Measurements from ENCODE around the gene TMEM225B.
"Not testable (repeated sequence)": the region's sequence is repeated elsewhere in the genome, so short reads cannot be mapped to it uniquely, and the experiment has no call there.

Gene TMEM225B

DNA sequence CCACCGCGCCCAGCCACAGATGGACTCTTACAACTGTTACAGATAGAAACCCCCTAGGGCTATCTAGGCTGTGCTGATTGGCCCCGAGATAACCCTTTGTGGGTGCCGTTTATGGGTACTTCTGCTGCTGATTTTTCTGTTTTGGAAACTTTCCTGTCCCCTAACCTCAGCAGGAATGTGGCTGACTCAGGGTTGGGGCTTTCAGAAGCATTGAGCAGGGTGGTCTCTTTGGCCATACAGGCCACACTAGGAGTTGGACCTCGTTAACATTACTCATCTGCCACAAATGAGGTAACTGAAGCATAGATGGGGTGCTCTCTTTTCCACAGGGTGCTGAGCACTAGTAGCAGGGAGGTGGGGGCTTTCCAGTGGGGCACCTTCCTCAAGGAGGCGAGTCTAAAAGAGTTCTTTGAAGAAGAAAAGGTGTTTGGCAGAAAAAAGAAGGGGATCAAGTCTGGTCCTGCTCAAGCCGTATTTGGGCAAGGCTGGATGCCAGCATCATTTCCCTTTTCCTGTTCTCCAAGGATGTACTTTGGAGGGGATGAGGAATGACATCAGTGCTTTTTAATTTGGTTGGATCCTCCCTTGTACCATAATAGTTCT is 25.1 kb downstream of the TMEM225B start:
- DNase-seq (ENCODE audit: low read depth in 2 of 2): no peak

DNA sequence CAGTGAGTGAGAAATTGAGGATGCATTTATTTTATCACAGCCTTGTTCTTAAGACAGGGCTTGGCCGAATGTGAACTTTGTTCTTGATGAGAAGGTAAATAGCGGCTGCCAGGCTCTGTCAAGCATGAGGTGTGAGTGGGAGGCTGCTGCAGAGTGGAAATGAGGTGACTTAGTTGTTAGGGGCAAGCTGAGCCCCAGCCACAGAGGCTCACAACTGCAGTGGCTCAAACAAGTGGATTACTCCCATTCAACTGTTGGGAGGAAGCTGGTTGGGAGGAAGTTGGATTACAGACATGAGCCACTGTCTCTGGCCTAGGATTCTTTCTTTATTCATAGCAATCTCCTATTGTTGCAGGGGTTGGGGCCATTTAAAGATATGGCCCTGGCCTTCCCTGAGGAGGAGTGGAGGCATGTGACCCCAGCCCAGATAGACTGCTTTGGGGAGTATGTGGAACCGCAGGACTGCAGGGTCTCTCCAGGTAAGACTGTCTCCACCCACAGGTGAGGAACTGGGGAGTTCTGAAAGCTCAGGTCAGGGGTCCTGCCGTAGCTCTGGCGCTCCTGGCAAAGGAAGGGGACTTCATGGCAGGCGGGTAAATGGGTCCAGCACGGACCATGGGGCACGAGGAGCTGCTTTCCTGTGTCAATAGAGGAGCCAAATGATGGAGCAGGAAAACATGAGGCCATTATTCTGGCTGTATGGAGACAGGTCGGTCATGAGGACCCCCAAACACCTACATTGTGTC is 25.8 kb downstream of the TMEM225B start:
- DNase-seq (ENCODE audit: low read depth in 2 of 2): peak in 1 of 2 donors; percentile 10

DNA sequence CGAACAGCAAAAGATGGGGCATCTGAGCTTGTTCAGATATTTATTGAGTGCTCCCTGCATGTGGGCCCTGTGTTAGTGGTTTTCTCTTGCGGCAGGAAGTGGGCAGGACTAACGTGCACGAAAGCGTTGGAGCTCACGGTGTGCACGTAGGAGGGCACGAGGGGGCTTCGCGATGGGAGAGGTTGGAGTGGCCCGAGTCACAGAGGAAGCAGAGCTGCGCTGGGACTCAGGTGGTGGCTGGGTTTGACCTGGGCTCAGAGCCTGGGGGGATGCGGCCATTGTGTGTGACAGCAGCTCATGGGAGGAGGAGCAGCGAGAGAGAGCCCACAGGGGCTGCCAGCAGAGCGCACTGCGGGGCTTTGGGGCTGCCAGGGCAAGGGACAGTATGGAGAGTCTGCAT is 26.4 kb downstream of the TMEM225B start:
- peak; percentile 44 to 59 for DNase-seq (ENCODE audit: low read depth in 2 of 2)

DNA sequence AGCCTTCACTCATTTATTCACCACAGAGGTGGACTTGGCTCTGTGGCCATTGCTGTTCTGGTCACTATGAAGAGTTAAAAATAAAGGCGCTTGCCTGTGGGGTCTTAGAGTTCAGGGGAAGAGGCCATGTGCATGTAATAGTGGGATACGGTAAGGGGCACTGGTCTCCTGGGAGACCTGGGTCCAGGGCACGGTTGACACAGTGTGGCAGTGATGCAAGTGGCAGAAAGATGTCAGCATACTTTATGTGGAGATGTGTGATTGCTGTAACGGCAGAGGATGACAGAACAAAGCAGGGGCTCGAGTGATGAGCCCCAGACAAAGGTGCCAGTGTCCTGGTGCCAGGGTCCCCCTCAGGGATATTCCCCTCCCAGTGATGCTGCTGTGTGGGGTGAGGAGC is 27.3 kb downstream of the TMEM225B start:
- DNase-seq (ENCODE audit: low read depth in 2 of 2): no peak

DNA sequence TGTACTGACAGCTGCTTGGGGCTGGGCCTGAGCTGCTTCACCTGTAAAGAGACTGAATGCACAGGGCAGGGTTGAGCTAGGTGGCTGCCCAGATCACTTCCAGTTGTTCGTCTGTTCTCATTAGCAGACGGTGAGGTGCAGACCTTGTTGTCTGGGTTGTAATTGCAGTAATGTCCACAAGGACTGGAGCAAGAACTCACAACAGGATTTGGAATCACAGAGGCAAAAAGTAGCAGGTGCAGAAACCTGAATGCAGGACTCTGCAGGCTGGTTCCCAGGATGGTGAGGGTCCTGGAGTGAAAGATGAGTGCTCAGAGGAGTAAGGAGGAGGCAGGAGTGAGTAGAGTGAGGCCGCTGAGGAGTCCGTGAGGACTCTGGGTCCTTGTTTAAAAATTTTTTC is 27.9 kb downstream of the TMEM225B start:
- no peak for DNase-seq (ENCODE audit: low read depth in 2 of 2)

DNA sequence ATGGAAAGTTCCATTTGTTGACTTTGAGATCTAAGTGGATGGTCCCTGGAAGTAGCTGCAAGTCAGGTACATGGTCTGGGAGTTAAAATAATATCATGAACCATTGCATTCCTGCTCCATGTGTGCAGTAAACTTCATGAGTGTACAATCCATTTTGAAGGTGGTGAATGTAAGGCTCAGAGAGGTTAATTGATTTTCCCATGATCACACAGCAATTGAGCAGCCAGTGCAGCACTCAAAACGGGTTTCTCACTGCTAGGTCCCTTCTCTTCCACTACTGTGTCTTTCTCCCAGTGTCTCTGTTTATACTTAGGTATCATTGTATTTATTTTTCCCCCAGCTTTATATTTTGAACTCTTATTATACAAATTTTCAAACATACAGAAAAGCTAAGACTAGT is 28.6 kb downstream of the TMEM225B start:
- DNase-seq (ENCODE audit: low read depth in 2 of 2): no peak

DNA sequence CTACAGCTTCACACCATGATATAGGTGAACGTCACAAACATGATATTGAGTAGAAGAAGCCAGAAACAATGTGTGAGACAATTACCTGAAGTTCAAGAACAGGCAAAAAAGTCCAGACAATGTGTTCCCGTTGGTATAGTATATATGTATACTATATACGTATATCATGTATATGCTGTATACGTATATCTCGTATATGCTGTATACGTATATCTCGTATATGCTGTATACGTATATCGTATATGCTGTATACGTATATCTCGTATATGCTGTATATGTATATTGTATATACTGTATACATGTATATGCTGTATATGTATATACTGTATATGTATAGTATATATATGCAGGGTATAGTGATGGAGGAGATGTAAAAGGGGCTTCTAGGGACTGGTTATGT is 29.4 kb downstream of the TMEM225B start:
- DNase-seq (ENCODE audit: low read depth in 2 of 2): no peak

DNA sequence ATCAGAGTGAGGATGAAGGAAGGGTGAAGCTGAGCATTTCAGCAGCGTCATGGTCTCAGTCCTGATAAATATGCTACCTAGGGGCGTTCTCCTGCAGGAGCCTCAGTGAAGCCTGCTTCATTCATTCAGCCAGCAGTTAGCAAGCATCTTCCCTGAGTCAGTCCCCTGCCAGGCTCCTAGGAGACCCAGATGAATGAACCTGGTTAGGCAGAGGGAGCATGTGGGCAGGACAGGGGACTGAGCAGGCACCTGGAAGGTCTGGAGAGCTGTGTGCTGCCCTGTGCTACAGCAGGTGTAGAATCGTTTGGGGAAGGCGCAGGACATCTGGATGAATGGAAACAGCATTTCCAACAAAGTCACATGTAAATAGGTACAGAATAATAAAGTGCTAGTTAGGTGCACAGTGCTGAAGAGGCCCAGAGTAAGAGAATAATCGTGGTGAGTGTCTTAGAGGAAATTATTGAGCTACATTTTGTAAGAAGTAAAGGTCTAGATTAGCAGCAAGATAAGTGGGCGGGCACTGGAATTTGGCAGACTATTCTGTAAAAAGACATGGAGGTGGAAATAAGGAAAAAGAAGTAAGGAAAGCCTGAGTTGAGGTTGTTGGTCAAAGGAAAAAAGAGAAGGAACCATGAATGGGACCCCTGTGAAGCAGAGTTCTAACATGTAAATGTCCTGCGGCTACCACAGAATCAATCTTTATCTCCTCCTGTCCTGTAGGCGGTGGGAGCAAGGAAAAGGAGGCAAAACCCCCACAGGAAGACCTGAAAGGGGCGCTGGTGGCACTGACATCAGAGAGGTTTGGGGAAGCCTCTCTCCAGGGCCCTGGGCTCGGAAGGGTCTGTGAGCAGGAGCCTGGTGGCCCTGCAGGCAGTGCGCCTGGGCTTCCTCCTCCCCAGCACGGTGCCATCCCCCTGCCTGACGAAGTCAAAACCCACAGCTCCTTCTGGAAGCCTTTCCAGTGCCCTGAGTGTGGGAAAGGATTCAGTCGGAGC is 30.7 kb downstream of the TMEM225B start:
- no peak for DNase-seq (ENCODE audit: low read depth in 2 of 2)

DNA sequence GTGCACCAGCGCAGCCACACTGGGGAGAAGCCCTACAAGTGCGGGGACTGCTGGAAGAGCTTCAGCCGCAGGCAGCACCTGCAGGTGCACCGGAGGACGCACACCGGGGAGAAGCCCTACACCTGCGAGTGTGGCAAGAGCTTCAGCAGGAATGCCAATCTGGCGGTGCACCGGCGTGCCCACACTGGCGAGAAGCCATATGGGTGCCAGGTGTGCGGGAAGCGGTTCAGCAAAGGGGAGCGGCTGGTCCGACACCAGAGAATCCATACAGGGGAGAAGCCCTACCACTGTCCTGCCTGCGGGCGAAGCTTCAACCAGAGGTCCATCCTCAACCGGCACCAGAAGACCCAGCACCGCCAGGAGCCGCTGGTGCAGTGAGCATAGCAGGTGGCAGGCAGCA is 31.6 kb downstream of the TMEM225B start:
- DNase-seq (ENCODE audit: low read depth in 2 of 2): no peak

DNA sequence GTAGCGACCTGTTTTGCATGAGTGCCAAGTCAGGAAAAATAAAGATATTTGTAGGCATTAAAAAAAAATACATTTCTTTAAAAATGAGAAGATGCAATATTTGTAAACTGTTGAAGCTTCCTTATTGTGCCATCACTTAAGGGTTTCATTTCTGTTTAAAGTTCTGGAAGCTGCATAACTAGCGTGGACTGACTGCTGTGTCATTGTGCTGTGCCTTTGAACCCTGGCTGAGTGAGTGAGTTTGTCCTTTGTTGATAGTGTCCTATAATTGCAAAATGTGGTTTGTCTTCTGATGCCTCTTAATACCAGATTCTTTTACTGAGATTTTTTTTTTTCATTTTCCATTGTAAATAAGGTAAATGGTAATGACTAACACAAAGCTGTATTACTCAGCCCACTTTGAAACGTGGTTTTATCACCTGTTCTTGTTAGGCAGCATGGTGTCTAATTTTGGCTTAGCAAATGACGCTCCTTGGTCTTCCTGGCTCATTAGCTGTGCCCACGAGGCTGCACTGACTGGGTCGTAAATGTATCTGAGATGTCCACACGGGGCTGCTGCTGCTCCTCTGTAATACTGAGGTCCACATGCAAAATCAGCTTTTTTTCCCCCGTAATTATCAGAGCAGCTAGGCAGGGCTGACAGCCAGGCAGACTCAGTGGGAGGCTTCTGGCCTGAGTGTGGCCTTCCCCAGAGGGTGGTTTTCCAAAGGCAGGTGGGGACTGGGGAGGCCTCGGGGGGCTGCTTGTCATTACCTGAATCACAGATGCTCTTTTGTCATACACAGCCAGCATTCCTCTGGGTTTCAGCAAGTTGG is 33.4 kb downstream of the TMEM225B start:
- no peak for DNase-seq (ENCODE audit: low read depth in 2 of 2)

DNA sequence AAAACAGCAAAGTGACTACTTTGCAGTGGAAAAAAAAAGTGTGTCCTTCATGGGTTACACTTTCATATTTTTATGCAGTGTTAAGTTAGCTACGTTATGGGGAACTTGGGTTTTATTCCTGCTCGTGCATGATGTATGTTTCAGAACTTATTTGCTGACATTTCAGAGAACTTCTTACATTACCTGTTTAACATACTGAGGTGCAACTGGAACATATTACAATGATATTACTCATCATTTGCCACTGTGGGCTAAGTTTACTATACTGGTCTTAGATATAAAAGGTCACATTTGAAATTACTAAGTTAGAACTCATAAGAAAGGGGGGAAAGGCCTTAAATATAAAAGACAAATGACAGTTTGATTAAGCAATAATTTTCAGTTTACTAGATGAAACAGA is 39.3 kb downstream of the TMEM225B start:
- DNase-seq (ENCODE audit: low read depth in 2 of 2): not testable (repeated sequence)

DNA sequence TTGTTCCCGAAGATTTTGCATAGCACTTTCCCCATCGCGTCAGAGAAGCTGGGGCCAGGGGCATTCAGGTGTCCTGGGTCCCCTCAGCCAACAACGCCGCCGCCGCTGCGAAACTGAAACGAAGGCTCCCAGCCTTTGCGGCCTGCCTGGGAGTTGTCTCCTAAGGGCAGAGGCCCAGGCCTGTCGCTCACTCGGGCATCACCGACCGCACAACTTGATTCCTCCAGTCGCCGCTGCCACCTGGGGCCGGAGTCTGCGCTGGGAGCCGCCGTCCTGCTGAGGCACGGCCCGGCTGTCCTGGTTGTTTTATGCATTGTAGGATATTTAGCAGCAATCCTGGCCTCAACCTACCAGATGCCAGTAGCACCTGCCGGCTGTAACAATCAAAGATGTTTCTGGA is 40.7 kb downstream of the TMEM225B start:
- DNase-seq (ENCODE audit: low read depth in 2 of 2): no peak

DNA sequence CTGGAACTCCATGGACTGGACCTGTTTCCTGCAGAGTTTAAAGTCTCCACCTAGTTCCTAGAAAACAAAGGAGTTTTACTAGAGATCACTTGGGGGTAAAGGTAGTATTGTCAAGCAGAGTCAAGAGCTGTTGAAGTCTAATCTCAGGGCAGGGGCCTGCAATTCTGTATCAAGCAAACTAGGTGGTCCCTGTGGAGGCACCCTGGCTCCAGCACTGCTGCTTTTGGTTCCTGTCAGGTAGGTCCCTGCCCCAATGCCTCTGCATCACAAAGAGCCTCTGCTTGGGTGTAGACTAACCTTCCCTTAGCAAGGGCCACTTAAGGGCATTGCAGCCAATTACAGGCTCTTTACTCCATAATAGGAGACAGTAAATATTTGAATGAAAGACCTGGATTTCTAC is 41.2 kb downstream of the TMEM225B start:
- DNase-seq (ENCODE audit: low read depth in 2 of 2): no peak

DNA sequence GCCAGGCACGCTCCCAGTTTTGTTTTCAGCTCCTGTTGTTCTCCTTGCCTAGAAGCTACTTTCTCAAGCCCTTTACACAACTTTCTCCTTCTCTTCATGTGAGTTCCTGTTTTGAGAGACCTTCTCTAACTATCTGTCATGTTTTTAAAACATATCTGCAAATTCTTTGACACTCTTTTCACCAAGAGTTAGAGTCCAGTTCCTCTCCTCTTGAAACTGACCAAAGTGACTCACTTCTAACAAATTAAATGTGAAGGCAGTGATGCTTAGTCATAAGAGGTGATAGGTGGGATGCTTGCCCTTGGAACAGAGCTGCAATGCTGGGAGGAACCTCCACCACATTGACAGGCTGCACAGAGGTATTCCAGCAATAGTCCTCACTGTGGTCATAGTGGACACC is 44.0 kb downstream of the TMEM225B start:
- DNase-seq (ENCODE audit: low read depth in 2 of 2): no peak

DNA sequence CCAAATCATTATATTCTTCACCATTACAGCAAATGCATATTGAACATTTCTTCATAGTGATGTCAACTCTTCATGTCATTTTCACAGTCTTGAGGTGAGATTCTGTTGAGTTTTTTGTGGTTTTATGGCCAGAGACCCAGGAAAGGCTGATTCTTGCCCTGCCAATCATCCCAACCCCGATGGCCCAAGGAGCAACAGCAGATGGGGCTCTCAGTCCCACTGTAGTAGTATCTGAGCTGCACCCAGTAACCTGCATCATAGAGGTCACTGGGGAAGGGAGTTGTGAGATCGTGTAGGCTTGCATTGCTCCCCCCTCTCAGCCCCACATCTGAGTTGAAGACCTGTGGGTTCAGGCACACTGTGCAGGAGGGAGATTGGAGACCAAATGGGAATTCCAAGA is 45.4 kb downstream of the TMEM225B start:
- no peak for DNase-seq (ENCODE audit: low read depth in 2 of 2)

DNA sequence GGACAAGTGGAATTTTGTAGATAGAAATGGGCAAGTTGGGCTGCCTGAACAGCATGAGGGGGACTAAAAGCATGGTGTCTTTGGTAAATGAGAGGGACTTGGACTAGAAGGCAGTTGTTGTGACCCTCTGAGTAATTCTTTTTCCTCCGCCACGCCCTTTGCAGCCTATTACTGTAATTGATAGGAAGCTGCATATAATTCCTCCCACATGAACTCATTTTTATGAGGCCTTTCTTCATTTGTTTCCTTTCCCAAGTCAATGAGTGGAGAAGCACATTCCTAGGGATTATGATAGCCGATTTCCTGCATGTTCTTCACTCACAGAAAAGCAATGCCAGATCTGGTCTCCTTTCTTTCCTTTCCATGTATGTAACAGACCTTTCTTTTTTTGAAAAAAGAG is 46.4 kb downstream of the TMEM225B start:
- no peak for DNase-seq (ENCODE audit: low read depth in 2 of 2)

DNA sequence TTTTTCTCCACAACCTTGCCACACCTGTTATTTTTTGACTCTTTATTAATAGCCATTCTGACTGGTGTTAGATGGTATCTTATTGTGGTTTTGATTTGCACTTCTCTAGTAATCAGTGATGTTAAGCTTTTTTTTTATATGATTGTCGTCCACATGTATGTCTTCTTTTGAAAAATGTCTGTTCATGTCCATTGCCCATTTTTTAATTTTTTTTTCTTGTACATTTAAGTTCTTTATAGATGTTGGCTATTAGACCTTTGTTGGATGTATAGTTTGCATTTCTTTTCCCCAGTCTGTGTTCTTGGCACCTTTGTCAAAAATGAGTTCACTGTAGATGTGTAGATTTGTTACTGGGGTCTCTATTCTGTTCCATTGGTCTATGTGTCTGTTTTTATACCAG is 47.5 kb downstream of the TMEM225B start:
- no peak for DNase-seq (ENCODE audit: low read depth in 2 of 2)

DNA sequence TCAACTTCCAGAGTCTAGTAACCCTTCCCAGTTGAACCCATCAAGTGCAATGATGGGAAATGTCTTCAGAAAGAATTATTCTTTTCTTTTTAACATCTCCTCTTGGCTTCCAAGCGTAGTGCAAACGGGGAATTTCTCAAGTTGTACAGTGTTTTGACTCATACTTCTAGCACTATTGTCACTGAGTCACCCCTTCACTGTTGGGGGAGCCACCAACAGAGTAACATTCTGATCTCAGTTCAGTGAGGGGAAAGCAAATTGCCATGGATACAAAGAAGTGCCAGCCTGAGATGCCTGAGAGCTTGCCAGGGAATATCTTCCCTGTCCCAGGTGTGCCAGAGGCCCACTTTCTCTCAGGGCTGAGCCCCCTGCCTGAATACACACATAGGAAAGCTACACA is 50.8 kb downstream of the TMEM225B start:
- DNase-seq (ENCODE audit: low read depth in 2 of 2): no peak

DNA sequence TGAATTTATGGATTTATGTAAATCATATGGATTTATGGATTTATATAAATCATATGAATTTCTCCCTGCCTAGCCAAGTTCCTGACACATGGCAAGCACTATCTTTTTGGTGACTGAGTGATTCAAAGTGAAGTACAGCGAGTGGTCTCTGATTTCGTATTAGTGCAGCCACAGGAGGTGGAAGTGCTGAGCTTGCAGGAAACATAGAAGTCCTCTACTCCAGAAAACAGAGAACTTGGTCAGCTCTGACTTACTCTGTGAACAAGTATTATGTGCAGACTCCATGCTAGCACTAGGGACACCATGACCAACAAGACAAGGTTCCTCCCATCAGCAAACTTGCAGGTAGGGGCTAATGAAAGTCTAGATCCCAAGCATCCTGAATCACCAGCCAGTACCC is 53.2 kb downstream of the TMEM225B start:
- no peak for DNase-seq (ENCODE audit: low read depth in 2 of 2)

DNA sequence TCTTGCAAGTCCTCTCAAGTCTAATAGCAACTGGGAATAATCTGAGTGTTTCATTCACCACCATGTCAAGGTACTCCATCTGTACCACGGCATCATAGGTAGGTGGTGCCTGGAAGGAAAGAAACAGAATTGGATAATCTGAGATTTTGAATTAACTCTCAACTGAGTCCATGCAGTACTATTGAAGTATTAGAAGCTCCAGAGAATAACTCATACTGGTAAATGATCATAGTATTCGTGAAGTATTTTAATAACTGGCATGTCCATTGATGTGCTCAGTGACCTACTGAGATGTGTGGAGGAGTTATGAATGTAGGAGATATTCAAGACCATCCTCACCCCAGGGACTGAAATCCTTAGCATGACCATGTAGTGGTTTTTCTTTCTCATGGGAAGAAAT is 54.6 kb downstream of the TMEM225B start:
- DNase-seq (ENCODE audit: low read depth in 2 of 2): no peak

DNA sequence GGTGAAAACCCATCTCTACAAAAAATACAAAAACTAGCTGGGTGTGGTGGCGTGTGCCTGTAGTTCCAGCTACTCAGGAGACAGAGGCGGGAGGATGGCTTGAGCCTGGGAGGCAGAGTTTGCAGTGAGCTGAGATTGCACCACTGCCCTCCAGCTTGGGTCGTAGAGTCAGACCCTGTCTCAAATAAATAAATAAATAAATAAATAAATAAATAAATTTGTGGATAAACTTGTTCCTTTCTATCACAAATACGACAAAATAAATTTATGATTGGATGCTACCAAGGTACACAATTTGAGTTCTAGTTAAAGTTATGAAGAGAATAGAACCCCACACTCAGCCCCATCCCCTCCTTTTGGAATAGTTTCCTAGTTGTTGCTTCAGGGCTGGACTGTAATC is 55.2 kb downstream of the TMEM225B start:
- DNase-seq (ENCODE audit: low read depth in 2 of 2): not testable (repeated sequence)

DNA sequence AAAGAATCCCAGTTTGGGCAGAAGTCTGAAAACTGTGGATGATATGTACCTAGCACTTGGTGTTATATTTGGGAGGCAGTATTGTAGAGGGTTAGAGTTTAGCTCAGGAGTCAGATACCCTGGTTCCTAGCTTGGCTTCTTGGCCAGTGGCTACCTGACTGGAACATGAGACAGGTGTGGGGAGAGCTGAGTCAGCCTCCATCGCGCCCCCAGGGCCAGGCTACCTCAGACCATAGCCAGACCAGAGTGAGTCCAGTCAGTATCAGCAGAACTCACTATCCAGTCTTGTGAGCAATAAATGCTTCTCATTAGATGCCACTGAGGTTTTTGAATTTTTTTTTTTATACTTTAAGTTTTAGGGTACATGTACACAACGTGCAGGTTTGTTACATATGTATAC is 55.7 kb downstream of the TMEM225B start:
- no peak for DNase-seq (ENCODE audit: low read depth in 2 of 2)

Measured in activated CD8-positive, alpha-beta memory T cell treated with anti-CD3 and anti-CD28 coated beads for 4 hours (primary cell).